Subcutaneous abdominal adipose tissue (tissue), 5 donors: ENCODE results near the gene MRO.
"Not testable (repeated sequence)": the region's sequence is repeated elsewhere in the genome, so short reads cannot be mapped to it uniquely, and the experiment has no call there.

ENCODE experiments used
- H3K27ac ChIP-seq: one replicate; pipeline ENCODE4 v1.7.0; 2013; ENCODE audit warnings: low read depth, mild to moderate bottlenecking, inconsistent platforms, low read length, moderate library complexity
- H3K27me3 ChIP-seq, 5 donors: one replicate each; pipeline ENCODE4 v1.7.0; 2013; ENCODE audit warnings: low read length in 5 of 5, inconsistent platforms in 1 of 5; ENCODE audit not compliant: control insufficient read depth in 5 of 5, insufficient read depth in 4 of 5
- H3K36me3 ChIP-seq, 5 donors: one replicate each; pipeline ENCODE4 v1.7.0; 2013; ENCODE audit warnings: low read length in 5 of 5; ENCODE audit not compliant: control insufficient read depth in 5 of 5, insufficient read depth in 5 of 5
- H3K4me1 ChIP-seq, 5 donors: one replicate each; pipeline ENCODE4 v1.7.0; 2013; ENCODE audit warnings: low read length in 5 of 5, mild to moderate bottlenecking in 3 of 5, moderate library complexity in 1 of 5; ENCODE audit not compliant: control insufficient read depth in 5 of 5, insufficient read depth in 5 of 5
- H3K4me3 ChIP-seq, 5 donors: one replicate each; pipeline ENCODE4 v1.7.0; 2013; ENCODE audit warnings: low read length in 5 of 5, low read depth in 1 of 5
- H3K9ac ChIP-seq, 5 donors: one replicate each; pipeline ENCODE4 v1.7.0; 2013; ENCODE audit warnings: low read length in 5 of 5, mild to moderate bottlenecking in 4 of 5, moderate library complexity in 3 of 5
- H3K9me3 ChIP-seq, 5 donors: one replicate each; pipeline ENCODE4 v1.7.0; 2013; ENCODE audit warnings: low read length in 5 of 5; ENCODE audit not compliant: control insufficient read depth in 5 of 5
- donor health status: healthy.
- donor health status: healthy.
- donor health status: healthy.
- donor health status: healthy.
- donor health status: healthy.

Gene MRO

GRCh38 chr18:50783553-50783952, 36.3 kb downstream of the MRO start:
- H3K4me1 ChIP-seq = no peaks in the 10 kb centered on the region
- H3K9me3 ChIP-seq = no peaks in the 10 kb centered on the region
- no peak overlapping the region for H3K27ac ChIP-seq
- no peak overlapping the region for H3K4me3 ChIP-seq
- H3K9ac ChIP-seq = no peak overlapping the region
- H3K36me3 ChIP-seq = no peaks in the 10 kb centered on the region
- H3K27me3 ChIP-seq = peaks cover 0 to 2% (median 0%) of the 10 kb centered on the region in 5 donors

GRCh38 chr18:50779021-50779420, 40.8 kb downstream of the MRO start:
- not testable (repeated sequence) for H3K9ac ChIP-seq, H3K27me3 ChIP-seq, H3K4me3 ChIP-seq, H3K9me3 ChIP-seq, H3K27ac ChIP-seq, H3K4me1 ChIP-seq, H3K36me3 ChIP-seq

GRCh38 chr18:50776383-50776782, 43.4 kb downstream of the MRO start:
- no peak overlapping the region for H3K27ac ChIP-seq
- no peaks in the 10 kb centered on the region for H3K9me3 ChIP-seq
- no peak overlapping the region for H3K9ac ChIP-seq
- H3K4me1 ChIP-seq = no peaks in the 10 kb centered on the region
- H3K36me3 ChIP-seq = no peaks in the 10 kb centered on the region
- H3K27me3 ChIP-seq = peaks cover 0 to 7% (median 0%) of the 10 kb centered on the region in 5 donors
- no peak overlapping the region for H3K4me3 ChIP-seq

GRCh38 chr18:50775726-50776125, 44.1 kb downstream of the MRO start:
- Histone ChIP-seq H3K27me3 (peaks cover 0 to 7% (median 0%) of the 10 kb centered on the region in 5 donors), H3K9me3 (no peaks in the 10 kb centered on the region), H3K27ac (no peak overlapping the region), H3K4me3 (no peak overlapping the region), H3K9ac (no peak overlapping the region), H3K4me1 (no peaks in the 10 kb centered on the region), H3K36me3 (no peaks in the 10 kb centered on the region)

GRCh38 chr18:50775207-50775606, 44.6 kb downstream of the MRO start:
- H3K4me3 ChIP-seq = no peak overlapping the region
- no peak overlapping the region for H3K9ac ChIP-seq
- H3K36me3 ChIP-seq = no peaks in the 10 kb centered on the region
- peaks cover 0 to 7% (median 0%) of the 10 kb centered on the region in 5 donors for H3K27me3 ChIP-seq
- H3K4me1 ChIP-seq = no peaks in the 10 kb centered on the region
- peaks cover 0 to 2% (median 0%) of the 10 kb centered on the region in 5 donors for H3K9me3 ChIP-seq
- H3K27ac ChIP-seq = no peak overlapping the region

GRCh38 chr18:50769463-50769862, 50.4 kb downstream of the MRO start:
- Histone ChIP-seq H3K4me1 (no peaks in the 10 kb centered on the region), H3K27me3 (no peaks in the 10 kb centered on the region), H3K27ac (no peak overlapping the region), H3K36me3 (no peaks in the 10 kb centered on the region), H3K4me3 (no peak overlapping the region), H3K9me3 (peaks cover 9 to 34% (median 20%) of the 10 kb centered on the region in 5 donors), H3K9ac (no peak overlapping the region)

GRCh38 chr18:50757358-50757757, 62.5 kb downstream of the MRO start:
- H3K27me3 ChIP-seq = peaks cover 0 to 6% (median 5%) of the 10 kb centered on the region in 5 donors
- H3K4me3 ChIP-seq = no peak overlapping the region
- peaks cover 0 to 7% (median 0%) of the 10 kb centered on the region in 5 donors for H3K9me3 ChIP-seq
- H3K9ac ChIP-seq = no peak overlapping the region
- H3K27ac ChIP-seq = no peak overlapping the region
- no peaks in the 10 kb centered on the region for H3K4me1 ChIP-seq
- no peaks in the 10 kb centered on the region for H3K36me3 ChIP-seq

- Histone ChIP-seq H3K9ac (no peak overlapping the region), H3K4me1 (no peaks in the 10 kb centered on the region), H3K9me3 (peaks cover 0 to 7% (median 0%) of the 10 kb centered on the region in 5 donors), H3K4me3 (no peak overlapping the region), H3K27ac (no peak overlapping the region), H3K27me3 (peaks cover 0 to 22% (median 9%) of the 10 kb centered on the region in 5 donors), H3K36me3 (no peaks in the 10 kb centered on the region)
Observed at GRCh38 chr18:50754297-50754696, 65.5 kb downstream of the MRO start.

GRCh38 chr18:50753311-50753710, 66.5 kb downstream of the MRO start:
- H3K9ac ChIP-seq = no peak overlapping the region
- H3K9me3 ChIP-seq = peaks cover 0 to 10% (median 0%) of the 10 kb centered on the region in 5 donors
- H3K4me1 ChIP-seq = no peaks in the 10 kb centered on the region
- H3K4me3 ChIP-seq = no peak overlapping the region
- no peaks in the 10 kb centered on the region for H3K36me3 ChIP-seq
- no peak overlapping the region for H3K27ac ChIP-seq
- peaks cover 0 to 22% (median 11%) of the 10 kb centered on the region in 5 donors for H3K27me3 ChIP-seq

GRCh38 chr18:50751947-50752346, 67.9 kb downstream of the MRO start:
- no peaks in the 10 kb centered on the region for H3K36me3 ChIP-seq
- no peak overlapping the region for H3K4me3 ChIP-seq
- H3K9me3 ChIP-seq = peaks cover 0 to 15% (median 0%) of the 10 kb centered on the region in 5 donors
- no peaks in the 10 kb centered on the region for H3K4me1 ChIP-seq
- peaks cover 0 to 19% (median 10%) of the 10 kb centered on the region in 5 donors for H3K27me3 ChIP-seq
- no peak overlapping the region for H3K27ac ChIP-seq
- H3K9ac ChIP-seq = no peak overlapping the region

GRCh38 chr18:50751490-50751889, 68.3 kb downstream of the MRO start:
- Histone ChIP-seq H3K36me3 (no peaks in the 10 kb centered on the region), H3K9me3 (peaks cover 0 to 15% (median 0%) of the 10 kb centered on the region in 5 donors), H3K9ac (no peak overlapping the region), H3K4me1 (no peaks in the 10 kb centered on the region), H3K4me3 (no peak overlapping the region), H3K27me3 (peaks cover 0 to 19% (median 10%) of the 10 kb centered on the region in 5 donors), H3K27ac (no peak overlapping the region)
